Measurements from ENCODE around the gene NAXD. TPM values are rescaled to one million over a fixed set of nuclear protein-coding genes. Genes with fewer than 3 reads are reported as not detected.

NAXD gene
- total RNA-seq, 4 donors from 2014 or later, result 12.9 to 37.8 (median 33.3) TPM

DNA sequence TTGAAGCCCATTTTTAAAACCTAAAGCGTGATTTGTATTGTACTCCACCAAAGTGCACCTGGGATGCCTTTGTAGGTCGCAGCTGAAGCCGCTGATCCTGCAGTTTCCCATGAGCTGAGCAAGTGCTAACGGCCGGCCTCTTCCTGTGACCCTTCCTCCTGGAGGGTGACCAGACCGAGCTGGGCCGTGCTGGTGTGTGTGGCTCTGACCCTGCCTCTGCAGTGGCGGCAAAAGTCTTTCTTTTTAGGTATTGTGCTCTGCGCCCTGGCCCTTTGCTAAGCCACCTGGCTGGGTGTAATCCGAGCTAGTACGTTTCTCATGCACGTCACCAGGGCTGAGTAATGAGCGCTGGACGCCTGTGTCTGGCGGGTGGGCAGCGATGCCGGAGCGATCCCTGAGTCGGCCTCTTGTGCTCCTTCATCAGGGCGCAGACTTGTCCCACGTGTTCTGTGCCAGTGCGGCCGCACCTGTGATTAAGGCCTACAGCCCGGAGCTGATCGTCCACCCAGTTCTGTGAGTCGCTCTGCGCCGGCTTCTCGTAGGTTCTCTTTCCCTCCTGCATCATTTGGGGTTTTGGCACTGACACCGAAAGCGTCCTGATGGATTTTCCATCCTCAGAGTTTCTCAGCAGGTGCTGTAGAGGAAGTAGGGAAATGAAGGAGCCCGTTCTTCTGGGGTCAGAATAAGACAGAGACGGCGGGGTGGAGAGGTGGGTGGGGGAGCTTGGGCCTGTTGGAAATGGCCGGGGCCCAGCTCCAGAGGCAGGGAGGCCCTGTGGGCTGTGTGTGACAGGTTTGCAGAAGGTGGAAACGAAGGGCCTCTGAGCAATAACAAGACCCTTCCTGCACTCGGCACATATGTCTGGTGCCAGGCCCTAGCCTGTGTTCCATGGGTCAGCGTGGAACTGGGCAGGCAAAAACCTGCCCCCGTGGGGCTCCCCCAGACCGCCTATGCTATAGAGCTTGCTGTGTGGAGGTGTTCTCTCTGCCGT is 9.7 kb downstream of the NAXD start:
- peak overlapping the region; percentile 69 to 82 (median 74) for H3K27ac ChIP-seq
- TF ChIP-seq EP300 (IDR thresholded peaks at IDR 0.05; ENCODE audit: low read depth) (no peak), POLR2A (IDR thresholded peaks at IDR 0.05) (no peak), POLR2AphosphoS5 (IDR thresholded peaks at IDR 0.05) (no peak)
- TF ChIP-seq, protein P1, sequence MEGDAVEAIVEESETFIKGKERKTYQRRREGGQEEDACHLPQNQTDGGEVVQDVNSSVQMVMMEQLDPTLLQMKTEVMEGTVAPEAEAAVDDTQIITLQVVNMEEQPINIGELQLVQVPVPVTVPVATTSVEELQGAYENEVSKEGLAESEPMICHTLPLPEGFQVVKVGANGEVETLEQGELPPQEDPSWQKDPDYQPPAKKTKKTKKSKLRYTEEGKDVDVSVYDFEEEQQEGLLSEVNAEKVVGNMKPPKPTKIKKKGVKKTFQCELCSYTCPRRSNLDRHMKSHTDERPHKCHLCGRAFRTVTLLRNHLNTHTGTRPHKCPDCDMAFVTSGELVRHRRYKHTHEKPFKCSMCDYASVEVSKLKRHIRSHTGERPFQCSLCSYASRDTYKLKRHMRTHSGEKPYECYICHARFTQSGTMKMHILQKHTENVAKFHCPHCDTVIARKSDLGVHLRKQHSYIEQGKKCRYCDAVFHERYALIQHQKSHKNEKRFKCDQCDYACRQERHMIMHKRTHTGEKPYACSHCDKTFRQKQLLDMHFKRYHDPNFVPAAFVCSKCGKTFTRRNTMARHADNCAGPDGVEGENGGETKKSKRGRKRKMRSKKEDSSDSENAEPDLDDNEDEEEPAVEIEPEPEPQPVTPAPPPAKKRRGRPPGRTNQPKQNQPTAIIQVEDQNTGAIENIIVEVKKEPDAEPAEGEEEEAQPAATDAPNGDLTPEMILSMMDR (IDR thresholded peaks at IDR 0.05), result no peak
- intact Hi-C loops (cut with DNase I; ENCODE audit: low total_unique reads), result no loop called here
- no peaks in the 10 kb centered on the region for H3K9me3 ChIP-seq
- in situ Hi-C loops (cut with MboI; ENCODE audit: low pct_ligation_motif_present in 1 of 4, low pct_unique_long_range_greater_than_20kb in 1 of 4, low sequenced_read_pairs in 3 of 4), result loop anchor here in 1 of 4 donors (25.0 kb wide), 1 partner anchor 87 kb away; the partner anchor contains the start of genes CARS2 and ING1
- no peak overlapping the region for H3K4me3 ChIP-seq
- peaks cover 13 to 57% (median 30%) of the 10 kb centered on the region in 4 donors for H3K4me1 ChIP-seq
- no peaks in the 10 kb centered on the region for H3K27me3 ChIP-seq
- H3K36me3 ChIP-seq, result peaks cover 0 to 16% (median 0%) of the 10 kb centered on the region in 4 donors
- WGBS, 2 donors (ENCODE audit: low coverage in 1 of 2), result 18 to 84% methylated on average over 2 to 40 of the region's 41 CpGs
- no peak for DNase-seq

DNA sequence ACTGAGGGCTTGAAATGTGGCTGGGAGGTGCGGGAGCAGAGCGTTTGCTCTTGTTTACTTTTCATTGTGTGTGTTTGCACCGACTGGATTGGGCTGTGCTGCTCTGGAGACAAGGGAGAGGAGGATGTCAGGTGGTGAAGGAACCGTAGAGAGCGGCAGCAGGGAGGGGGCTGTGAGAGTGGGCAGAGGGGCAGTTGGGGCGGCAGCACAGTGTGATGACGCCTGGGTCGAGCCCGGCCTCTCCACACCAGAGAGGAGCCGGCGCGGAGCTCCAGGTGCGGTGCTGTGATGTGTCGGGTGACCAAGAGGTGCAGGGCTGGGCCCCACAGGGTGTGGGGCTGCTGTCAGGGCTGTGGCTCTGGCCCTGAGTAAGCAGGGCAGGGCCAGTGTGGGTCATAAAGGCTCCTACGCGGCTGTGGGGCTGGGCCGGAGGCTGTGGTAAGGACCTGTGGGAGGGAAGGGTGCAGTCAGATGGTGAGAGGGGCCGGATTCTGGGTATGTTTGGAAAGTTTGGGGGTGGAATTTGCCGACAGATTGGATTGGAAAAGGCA is 10.5 kb downstream of the NAXD start:
- in situ Hi-C loops (cut with MboI; ENCODE audit: low pct_ligation_motif_present in 1 of 4, low pct_unique_long_range_greater_than_20kb in 1 of 4, low sequenced_read_pairs in 3 of 4) (no loop called here), intact Hi-C loops (cut with DNase I; ENCODE audit: low total_unique reads) (no loop called here)
- H3K27ac ChIP-seq, result peak overlapping the region; percentile 69 to 82 (median 74)
- TF ChIP-seq POLR2A (IDR thresholded peaks at IDR 0.05) (peak; percentile 33), EP300 (IDR thresholded peaks at IDR 0.05; ENCODE audit: low read depth) (no peak), POLR2AphosphoS5 (IDR thresholded peaks at IDR 0.05) (peak in 2 of 3 donors; percentile 5 to 15)
- TF ChIP-seq, protein P1 (IDR thresholded peaks at IDR 0.05), result peak in 1 of 5 experiments; percentile 8
- peaks cover 13 to 52% (median 32%) of the 10 kb centered on the region in 4 donors for H3K4me1 ChIP-seq
- no peaks in the 10 kb centered on the region for H3K27me3 ChIP-seq
- no peak overlapping the region for H3K4me3 ChIP-seq
- peaks cover 0 to 16% (median 0%) of the 10 kb centered on the region in 4 donors for H3K36me3 ChIP-seq
- peak; percentile 85 for DNase-seq
- 51 to 57% methylated on average over 6 to 19 of the region's 19 CpGs for WGBS, 2 donors (ENCODE audit: low coverage in 1 of 2)
- H3K9me3 ChIP-seq, result no peaks in the 10 kb centered on the region

DNA sequence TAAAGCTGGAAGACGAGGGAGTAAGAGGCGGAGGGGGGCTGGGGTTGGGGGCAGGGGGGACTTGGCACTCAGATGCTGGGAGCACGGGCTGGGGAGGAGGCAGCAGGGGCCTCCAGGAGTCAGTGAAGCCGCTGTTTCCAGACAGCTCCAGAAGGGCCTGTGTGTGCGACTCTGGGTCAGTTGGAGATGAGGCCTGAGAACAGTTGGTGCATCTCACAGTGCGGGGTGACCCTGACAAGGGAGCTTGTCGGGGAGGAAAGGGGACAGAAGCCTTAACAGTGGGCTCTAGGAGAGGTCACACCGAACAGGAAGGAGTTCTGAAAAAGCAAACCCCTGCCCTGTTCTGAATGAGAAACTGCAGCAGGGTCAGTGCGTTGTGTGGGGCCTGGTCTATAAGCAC is 11.2 kb downstream of the NAXD start:
- intact Hi-C loops (cut with DNase I; ENCODE audit: low total_unique reads) (no loop called here), in situ Hi-C loops (cut with MboI; ENCODE audit: low pct_ligation_motif_present in 1 of 4, low pct_unique_long_range_greater_than_20kb in 1 of 4, low sequenced_read_pairs in 3 of 4) (no loop called here)
- Histone ChIP-seq H3K4me3 (no peak overlapping the region), H3K4me1 (peaks cover 13 to 50% (median 34%) of the 10 kb centered on the region in 4 donors), H3K36me3 (peaks cover 0 to 16% (median under 1%) of the 10 kb centered on the region in 4 donors), H3K9me3 (no peaks in the 10 kb centered on the region), H3K27me3 (no peaks in the 10 kb centered on the region), H3K27ac (peak overlapping the region; percentile 69 to 82 (median 74))
- 72 to 78% methylated on average over 7 to 9 of the region's 9 CpGs for WGBS, 2 donors (ENCODE audit: low coverage in 1 of 2)
- TF ChIP-seq, protein P1 (IDR thresholded peaks at IDR 0.05), result no peak
- TF ChIP-seq POLR2A (IDR thresholded peaks at IDR 0.05), result no peak
- no peak for TF ChIP-seq POLR2AphosphoS5 (IDR thresholded peaks at IDR 0.05)
- no peak for TF ChIP-seq EP300 (IDR thresholded peaks at IDR 0.05; ENCODE audit: low read depth)
- DNase-seq, result no peak

DNA sequence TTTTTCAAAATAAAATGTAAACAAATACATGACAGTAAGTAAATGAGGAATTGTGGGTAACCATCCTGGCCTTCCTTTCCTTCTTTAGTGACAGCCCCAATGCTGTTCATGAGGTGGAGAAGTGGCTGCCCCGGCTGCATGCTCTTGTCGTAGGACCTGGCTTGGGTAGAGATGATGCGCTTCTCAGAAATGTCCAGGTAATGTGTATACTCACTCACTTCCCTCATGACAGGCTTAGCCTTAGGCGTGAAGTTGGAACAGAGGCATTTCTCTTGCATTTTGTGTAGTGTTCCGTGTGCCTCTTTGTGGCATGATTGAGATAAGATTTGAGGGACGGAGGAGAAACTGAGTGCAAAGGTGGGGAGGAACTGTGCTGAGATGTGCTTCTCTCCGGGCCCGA is 12.0 kb downstream of the NAXD start:
- Histone ChIP-seq H3K27me3 (no peaks in the 10 kb centered on the region), H3K4me3 (no peak overlapping the region), H3K27ac (peak overlapping the region; percentile 73 to 82 (median 76)), H3K36me3 (peaks cover 0 to 16% (median 2%) of the 10 kb centered on the region in 4 donors), H3K9me3 (no peaks in the 10 kb centered on the region), H3K4me1 (peaks cover 13 to 50% (median 34%) of the 10 kb centered on the region in 4 donors)
- intact Hi-C loops (cut with DNase I; ENCODE audit: low total_unique reads) (no loop called here), in situ Hi-C loops (cut with MboI; ENCODE audit: low pct_ligation_motif_present in 1 of 4, low pct_unique_long_range_greater_than_20kb in 1 of 4, low sequenced_read_pairs in 3 of 4) (no loop called here)
- TF ChIP-seq POLR2AphosphoS5 (IDR thresholded peaks at IDR 0.05) (no peak), EP300 (IDR thresholded peaks at IDR 0.05; ENCODE audit: low read depth) (no peak)
- WGBS, 2 donors (ENCODE audit: low coverage in 1 of 2), result 86 to 96% methylated on average over 7 to 8 of the region's 8 CpGs
- DNase-seq, result no peak

Measured in transverse colon (tissue), 4 donors.